GM18858 (cell line): ENCODE measurements around the gene GALNT12.

Experiments used
- ATAC-seq: cut with Tn5 transposase; IDR thresholded peaks from one replicate; pipeline ENCODE4 v1.9.1; 2021; ENCODE audit not compliant: unreplicated experiment

GALNT12 gene

GRCh38 chr9:98877311-98877710 lies 69.8 kb downstream of the GALNT12 start:
- no peak for ATAC-seq

GRCh38 chr9:98879094-98879962 lies 71.9 kb downstream of the GALNT12 start:
- ATAC-seq: no peak

- no peak for ATAC-seq
These were observed 72.5 kb downstream of the GALNT12 start for GRCh38 chr9:98879963-98880310.

GRCh38 chr9:98880311-98881015 lies 73.0 kb downstream of the GALNT12 start:
- ATAC-seq: no peak

GRCh38 chr9:98881356-98881755 lies 73.9 kb downstream of the GALNT12 start:
- ATAC-seq: no peak

- no peak for ATAC-seq
These were observed 74.5 kb downstream of the GALNT12 start for GRCh38 chr9:98881836-98882568.

- no peak for ATAC-seq
These were observed 75.1 kb downstream of the GALNT12 start for GRCh38 chr9:98882569-98882923.

GRCh38 chr9:98883276-98883675 lies 75.8 kb downstream of the GALNT12 start:
- ATAC-seq: no peak

- ATAC-seq: no peak
These were observed 77.4 kb downstream of the GALNT12 start for GRCh38 chr9:98884849-98885248.

- no peak for ATAC-seq
These were observed 78.3 kb downstream of the GALNT12 start for GRCh38 chr9:98885575-98886295.

- no peak for ATAC-seq
These were observed 79.3 kb downstream of the GALNT12 start for GRCh38 chr9:98886691-98887229.

- no peak for ATAC-seq
These were observed 80.5 kb downstream of the GALNT12 start for GRCh38 chr9:98887918-98888510.

- no peak for ATAC-seq
These were observed 81.4 kb downstream of the GALNT12 start for GRCh38 chr9:98888801-98889421.

- ATAC-seq: no peak
These were observed 82.8 kb downstream of the GALNT12 start for GRCh38 chr9:98890256-98890655.

GRCh38 chr9:98892288-98892687 lies 84.8 kb downstream of the GALNT12 start:
- no peak for ATAC-seq

GRCh38 chr9:98892690-98893089 lies 85.2 kb downstream of the GALNT12 start:
- ATAC-seq: no peak

- ATAC-seq: no peak
These were observed 86.7 kb downstream of the GALNT12 start for GRCh38 chr9:98894171-98894570.

GRCh38 chr9:98894761-98895160 lies 87.3 kb downstream of the GALNT12 start:
- ATAC-seq: no peak

GRCh38 chr9:98896632-98897031 lies 89.2 kb downstream of the GALNT12 start:
- ATAC-seq: no peak

GRCh38 chr9:98897745-98898144 lies 90.3 kb downstream of the GALNT12 start:
- ATAC-seq: no peak
